Activated T-helper 9 cell treated with anti-CD3 and anti-CD28 coated beads, Interleukin-2, amount 50 U/mL, for 16 hours (primary cell): ENCODE data around the gene CLEC10A.
"Not testable (repeated sequence)": the region's sequence is repeated elsewhere in the genome, so short reads cannot be mapped to it uniquely, and the experiment has no call there.

Experiments
- DNase-seq: peaks from one replicate; pipeline ENCODE4 v3.0.0-alpha.2; 2020; ENCODE audit warnings: low read depth

The CLEC10A gene

GRCh38 chr17:7072406-7072805, 7.6 kb downstream of the CLEC10A start:
- no peak for DNase-seq

GRCh38 chr17:7070712-7071111, 9.3 kb downstream of the CLEC10A start:
- DNase-seq = no peak

- DNase-seq = no peak
Observed at GRCh38 chr17:7068268-7068667, 11.8 kb downstream of the CLEC10A start.

GRCh38 chr17:7067198-7067597, 12.9 kb downstream of the CLEC10A start:
- DNase-seq = no peak

- no peak for DNase-seq
Observed at GRCh38 chr17:7064261-7064660, 15.8 kb downstream of the CLEC10A start.

GRCh38 chr17:7063518-7064094, 16.4 kb downstream of the CLEC10A start:
- DNase-seq = no peak

GRCh38 chr17:7060165-7060891, 19.7 kb downstream of the CLEC10A start:
- no peak for DNase-seq

- no peak for DNase-seq
Observed at GRCh38 chr17:7058831-7059447, 21.1 kb downstream of the CLEC10A start.

GRCh38 chr17:7056386-7056785, 23.7 kb downstream of the CLEC10A start:
- DNase-seq = no peak

DNA sequence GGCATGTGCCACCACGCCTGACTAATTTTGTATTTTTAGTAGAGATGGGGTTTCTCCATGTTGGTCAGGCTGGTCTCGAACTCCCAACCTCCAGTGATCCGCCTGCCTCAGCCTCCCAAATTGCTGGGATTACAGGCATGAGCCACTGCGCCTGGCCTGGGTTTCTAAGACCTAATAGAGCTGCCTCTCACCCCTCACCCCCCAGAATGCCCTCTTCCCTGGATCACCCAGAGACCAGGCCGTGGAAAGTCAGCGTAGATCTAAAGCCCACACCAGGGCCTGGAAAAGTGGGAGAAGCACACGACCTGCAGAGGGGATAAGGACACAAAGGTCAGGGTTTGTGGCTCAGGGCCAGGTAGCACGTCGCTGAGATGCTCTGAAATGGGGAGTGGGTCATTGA, 29.5 kb downstream of the CLEC10A start:
- not testable (repeated sequence) for DNase-seq

GRCh38 chr17:7048968-7049367, 31.1 kb downstream of the CLEC10A start:
- no peak for DNase-seq

GRCh38 chr17:7047566-7047965, 32.5 kb downstream of the CLEC10A start:
- DNase-seq = no peak

- not testable (repeated sequence) for DNase-seq
Observed at GRCh38 chr17:7046725-7047397, 33.2 kb downstream of the CLEC10A start.

DNA sequence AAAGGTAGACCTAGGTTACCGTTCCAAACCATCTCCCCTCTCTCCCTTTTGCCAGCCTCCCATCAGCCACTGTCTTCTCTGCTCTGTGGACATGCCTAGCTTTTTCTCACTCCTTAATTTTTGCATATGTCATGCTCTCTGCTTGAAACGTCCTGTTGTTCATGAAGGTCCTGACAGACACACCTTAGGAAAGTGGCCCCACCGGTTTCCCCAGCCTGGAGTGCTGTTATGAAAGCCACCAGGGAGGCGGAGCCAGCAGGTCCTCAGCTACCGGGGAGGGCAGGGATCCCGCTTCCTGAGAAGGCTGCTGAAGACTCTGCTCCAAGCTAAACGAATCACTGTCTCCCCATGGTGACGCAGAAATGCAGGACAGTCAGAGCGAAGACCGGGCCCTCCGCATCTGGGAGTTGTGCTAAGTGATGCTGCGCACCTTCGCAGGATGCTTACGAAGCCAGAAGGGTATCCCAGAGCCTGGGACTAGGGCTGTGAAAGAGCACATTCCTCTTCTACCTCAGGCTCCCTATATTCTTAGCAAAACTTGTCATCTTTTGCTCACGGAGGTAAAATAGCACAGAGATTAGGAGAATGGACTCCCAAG, 33.8 kb downstream of the CLEC10A start:
- no peak for DNase-seq

DNA sequence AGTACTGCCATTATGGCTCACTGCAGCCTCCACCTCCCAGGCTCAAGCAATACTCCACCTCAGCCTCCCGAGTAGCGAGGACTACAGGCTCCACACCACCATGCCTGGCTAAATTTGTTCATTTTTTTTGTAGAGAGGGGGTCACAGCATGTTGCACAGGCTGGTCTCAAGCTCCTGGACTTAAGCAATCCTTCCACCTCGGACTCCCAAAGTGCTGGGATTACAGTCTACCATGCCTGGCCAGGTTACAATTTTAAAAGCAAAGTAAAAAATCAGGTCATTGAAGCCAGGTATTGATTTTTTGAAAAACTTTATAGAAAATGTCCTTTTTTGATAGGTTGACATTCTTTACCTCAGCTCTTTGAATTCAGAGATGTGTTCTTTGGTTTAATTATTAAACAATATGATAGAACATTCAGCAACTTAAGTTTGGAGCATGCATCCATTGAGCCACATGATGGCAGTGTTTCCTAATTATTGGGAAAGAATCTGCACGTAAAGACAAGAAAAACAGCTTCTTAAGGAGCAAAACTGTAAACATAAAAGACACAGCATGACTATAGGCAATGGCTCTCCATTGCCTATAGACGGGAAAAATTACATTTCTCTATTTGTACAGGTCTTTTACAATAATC, 34.4 kb downstream of the CLEC10A start:
- no peak for DNase-seq

- no peak for DNase-seq
Observed at GRCh38 chr17:7043497-7044198, 36.4 kb downstream of the CLEC10A start, which contains the start of gene SLC16A11. TSS of gene SLC16A11 (minus strand) at chr17:7044092. CDS start at chr17:7043513, 579 bp downstream.

GRCh38 chr17:7043182-7043496, 36.9 kb downstream of the CLEC10A start:
- DNase-seq = no peak

DNA sequence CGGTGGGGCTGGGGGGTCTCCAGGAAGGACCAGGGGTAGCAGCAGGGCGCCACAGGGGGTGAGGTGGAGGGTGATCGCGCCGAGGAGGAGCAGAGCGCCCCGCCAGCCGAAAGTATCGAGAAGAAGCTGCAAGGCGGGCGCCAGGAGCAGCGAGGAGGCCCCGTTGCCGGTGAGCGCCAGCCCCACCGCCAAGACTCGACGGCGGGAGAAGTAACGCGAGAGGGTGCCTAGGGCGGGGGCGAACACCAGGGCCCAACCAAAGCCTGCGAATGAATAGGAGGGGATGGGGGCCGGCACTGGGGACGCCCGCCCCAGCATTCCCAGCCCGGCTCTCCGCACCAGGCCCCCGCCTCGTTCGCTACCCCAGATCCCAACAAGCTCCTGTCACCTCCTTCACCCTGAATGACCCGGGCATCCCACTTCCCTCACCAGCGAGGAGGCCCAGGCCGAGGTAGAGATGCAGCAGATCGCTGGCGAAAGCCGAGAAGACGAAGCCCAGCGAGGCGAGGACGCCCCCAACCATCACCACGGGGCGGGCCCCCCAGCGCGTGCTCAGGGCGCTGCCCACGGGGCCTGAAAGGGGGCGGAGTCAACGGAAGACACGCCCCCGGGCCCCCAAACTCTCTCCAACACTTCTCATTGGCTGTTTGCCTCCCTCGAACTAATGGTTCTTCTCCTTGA, 37.4 kb downstream of the CLEC10A start:
- no peak for DNase-seq

DNA sequence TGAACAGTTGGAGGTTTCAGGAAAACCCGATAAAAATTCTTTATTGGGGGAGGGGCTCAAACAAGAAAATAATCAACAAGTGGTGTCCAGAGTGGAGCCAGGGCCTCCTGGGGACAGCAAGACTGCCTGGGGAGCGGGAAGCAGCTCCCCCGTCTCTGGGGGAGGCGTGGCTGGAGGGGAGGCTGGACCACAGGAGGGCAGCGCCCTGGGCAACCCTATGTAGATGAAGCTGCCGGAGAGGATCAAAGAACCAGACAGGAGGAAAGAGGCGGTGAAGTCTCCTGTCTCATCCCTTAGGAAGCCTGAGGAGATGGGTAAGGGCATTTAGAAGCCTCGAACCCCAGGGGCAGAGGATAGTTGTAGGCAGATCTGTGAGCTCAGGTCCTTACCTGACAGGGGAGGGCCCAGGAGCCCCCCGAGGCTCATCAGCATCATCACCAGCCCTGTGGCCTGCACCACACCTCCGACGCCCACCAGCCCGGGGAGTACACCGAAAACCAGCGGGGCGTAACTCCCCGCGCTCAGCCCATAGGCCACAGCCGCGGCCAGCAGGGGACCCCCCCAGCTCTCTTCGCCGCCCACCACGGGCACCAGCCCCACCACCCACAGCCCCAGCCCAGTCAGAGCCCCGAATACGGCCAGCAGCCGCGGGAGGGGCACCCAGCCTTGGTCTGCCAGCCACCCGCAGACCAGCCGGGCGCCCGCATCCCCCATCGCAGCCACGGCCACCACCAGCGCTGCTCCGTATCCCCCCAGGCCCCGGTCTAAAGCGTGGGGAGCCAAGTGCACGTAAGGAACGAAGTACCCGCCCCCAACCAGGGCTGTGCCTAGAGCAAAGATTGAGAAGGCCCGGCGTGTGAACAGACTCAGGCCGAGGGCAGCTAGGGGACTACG, 38.2 kb downstream of the CLEC10A start:
- DNase-seq = no peak

GRCh38 chr17:7039832-7040231, 40.2 kb downstream of the CLEC10A start:
- no peak for DNase-seq
